Peyer's patch (tissue), 4 donors: Measurements from ENCODE around the gene IFI30. TPM values are rescaled to one million over a fixed set of nuclear protein-coding genes. Genes with fewer than 3 reads are reported as not detected.

ENCODE experiments used
- DNase-seq, 3 donors: peaks; one replicate each; pipeline ENCODE4 v3.0.0-alpha.2; 2017 to 2019
- H3K27ac ChIP-seq, 4 donors: fragments of 200-600 bp; sonication (generic); one replicate each; pipeline ENCODE4 v1.5.1; 2016 to 2019
- H3K27me3 ChIP-seq, 2 donors: fragments of 200-600 bp; sonication (generic); one replicate each; pipeline ENCODE4 v1.5.1; 2019
- H3K36me3 ChIP-seq, 3 donors: fragments of 200-600 bp; sonication (generic); one replicate each; pipeline ENCODE4 v1.5.1; 2016 to 2019
- H3K4me1 ChIP-seq, 4 donors: fragments of 200-600 bp; sonication (generic); one replicate each; pipeline ENCODE4 v1.5.1; 2016 to 2019
- H3K4me3 ChIP-seq, 4 donors: fragments of 200-600 bp; sonication (generic); 1 replicate in 3 of 4; 2 replicates in 1 of 4; pipeline ENCODE4 v1.5.1; 2016 to 2019; ENCODE audit warnings: mild to moderate bottlenecking in 1 of 4
- H3K9me3 ChIP-seq, 4 donors: fragments of 200-600 bp; sonication (generic); one replicate each; pipeline ENCODE4 v1.5.1; 2016 to 2019; ENCODE audit warnings: mild to moderate bottlenecking in 1 of 4
- CTCF ChIP-seq, 6 experiments: fragments of 450-650 bp in 4 of 6; fragments of 200-600 bp in 2 of 6; sonication (generic) in 1 of 6; IDR thresholded peaks; one replicate each; pipeline ENCODE4 v1.5.1; 2017 to 2019; ENCODE audit warnings: antibody characterized with exemption in 6 of 6, mild to moderate bottlenecking in 3 of 6, moderate library complexity in 1 of 6
- POLR2A ChIP-seq, 2 donors: fragments of 450-650 bp; IDR thresholded peaks; one replicate each; pipeline ENCODE4 v1.5.1; 2017; ENCODE audit warnings: antibody characterized with exemption in 2 of 2, mild to moderate bottlenecking in 2 of 2, moderate library complexity in 2 of 2
- total RNA-seq, 4 donors: library from RNA; depleted of rRNA; stranded (reverse); fragments of >200 nt; gene quantifications; one replicate each; pipeline ENCODE4 v1.1.0, GENCODE V29; 2016

The IFI30 gene
- total RNA-seq, 4 donors from 2014 or later = 54.9 to 109 (median 60.7) TPM

- Histone ChIP-seq H3K36me3 (no peaks in the 10 kb centered on the region), H3K27ac (no peak overlapping the region), H3K9me3 (no peaks in the 10 kb centered on the region), H3K4me3 (no peak overlapping the region), H3K27me3 (no peaks in the 10 kb centered on the region), H3K4me1 (no peaks in the 10 kb centered on the region)
- no peak for DNase-seq
- TF ChIP-seq POLR2A (IDR thresholded peaks at IDR 0.05) (no peak), CTCF (IDR thresholded peaks at IDR 0.05) (no peak)
Measured at GRCh38 chr19:18211683-18212082, 38.1 kb downstream of the IFI30 start.

- TF ChIP-seq CTCF (IDR thresholded peaks at IDR 0.05) (no peak), POLR2A (IDR thresholded peaks at IDR 0.05) (no peak)
- Histone ChIP-seq H3K4me3 (no peak overlapping the region), H3K36me3 (no peaks in the 10 kb centered on the region), H3K9me3 (no peaks in the 10 kb centered on the region), H3K4me1 (no peaks in the 10 kb centered on the region), H3K27me3 (no peaks in the 10 kb centered on the region), H3K27ac (no peak overlapping the region)
- DNase-seq = no peak
Measured at GRCh38 chr19:18214779-18215433, 41.3 kb downstream of the IFI30 start.

DNA sequence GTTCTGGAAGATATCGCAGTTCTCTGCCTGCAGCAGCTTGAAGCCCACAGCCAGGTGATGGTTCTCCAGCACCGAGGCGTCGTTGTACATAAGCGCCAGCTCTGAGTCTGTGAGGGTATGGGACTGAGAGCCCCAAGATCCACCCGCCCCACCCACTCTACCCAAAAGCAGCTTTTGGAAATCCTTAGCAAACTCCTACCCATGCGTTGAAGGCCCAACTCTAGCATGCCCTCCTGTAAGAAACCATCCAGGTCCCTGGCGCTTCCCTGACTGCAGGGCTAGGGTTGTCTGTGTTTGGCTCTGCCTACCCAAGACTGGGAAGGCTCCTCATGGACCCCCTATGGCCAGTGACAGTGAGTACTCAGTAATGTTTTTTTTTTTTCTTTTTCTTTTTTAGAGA lies 43.2 kb downstream of the IFI30 start:
- Histone ChIP-seq H3K27me3 (no peaks in the 10 kb centered on the region), H3K4me1 (peaks cover 0 to 7% (median 0%) of the 10 kb centered on the region in 4 donors), H3K27ac (no peak overlapping the region), H3K4me3 (no peak overlapping the region), H3K9me3 (no peaks in the 10 kb centered on the region), H3K36me3 (no peaks in the 10 kb centered on the region)
- TF ChIP-seq POLR2A (IDR thresholded peaks at IDR 0.05) (no peak), CTCF (IDR thresholded peaks at IDR 0.05) (no peak)
- no peak for DNase-seq

DNA sequence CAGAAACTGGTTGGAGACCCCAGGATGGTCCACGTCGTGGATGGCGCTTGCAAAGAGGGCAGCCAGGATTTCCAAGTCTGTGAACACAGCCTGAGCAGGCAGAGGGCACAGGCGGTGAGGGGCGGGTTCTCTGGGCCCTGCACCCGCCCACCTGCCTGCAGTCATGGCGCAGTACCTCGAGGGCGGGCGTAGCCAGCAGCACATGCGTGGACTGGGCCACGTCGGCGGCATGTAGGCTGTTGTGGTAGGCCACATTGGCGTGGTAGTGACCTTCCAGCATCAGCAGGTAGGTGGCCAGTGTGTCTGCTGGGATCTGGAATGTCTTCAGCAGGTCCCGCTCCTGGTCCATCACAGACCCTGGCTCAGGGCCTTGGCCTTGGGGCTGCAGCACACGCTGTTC lies 44.5 kb downstream of the IFI30 start:
- Histone ChIP-seq H3K27me3 (no peaks in the 10 kb centered on the region), H3K9me3 (no peaks in the 10 kb centered on the region), H3K27ac (no peak overlapping the region), H3K36me3 (no peaks in the 10 kb centered on the region), H3K4me1 (peaks cover 0 to 7% (median 0%) of the 10 kb centered on the region in 4 donors), H3K4me3 (no peak overlapping the region)
- TF ChIP-seq CTCF (IDR thresholded peaks at IDR 0.05) = no peak
- TF ChIP-seq POLR2A (IDR thresholded peaks at IDR 0.05) = no peak
- DNase-seq = no peak

- no peak for TF ChIP-seq CTCF (IDR thresholded peaks at IDR 0.05)
- TF ChIP-seq POLR2A (IDR thresholded peaks at IDR 0.05) = no peak
Measured at GRCh38 chr19:18218600-18218999, 45.0 kb downstream of the IFI30 start.

More at GRCh38 chr19:18218600-18218999, 45.0 kb downstream of the IFI30 start:
- no peak overlapping the region for H3K27ac ChIP-seq
- H3K27me3 ChIP-seq = no peaks in the 10 kb centered on the region
- H3K9me3 ChIP-seq = no peaks in the 10 kb centered on the region
- no peak overlapping the region for H3K4me3 ChIP-seq
- no peaks in the 10 kb centered on the region for H3K36me3 ChIP-seq
- no peak for DNase-seq
- H3K4me1 ChIP-seq = peaks cover 0 to 7% (median 0%) of the 10 kb centered on the region in 4 donors
